ENCODE results near the gene GLT8D2.

GLT8D2 gene

DNA sequence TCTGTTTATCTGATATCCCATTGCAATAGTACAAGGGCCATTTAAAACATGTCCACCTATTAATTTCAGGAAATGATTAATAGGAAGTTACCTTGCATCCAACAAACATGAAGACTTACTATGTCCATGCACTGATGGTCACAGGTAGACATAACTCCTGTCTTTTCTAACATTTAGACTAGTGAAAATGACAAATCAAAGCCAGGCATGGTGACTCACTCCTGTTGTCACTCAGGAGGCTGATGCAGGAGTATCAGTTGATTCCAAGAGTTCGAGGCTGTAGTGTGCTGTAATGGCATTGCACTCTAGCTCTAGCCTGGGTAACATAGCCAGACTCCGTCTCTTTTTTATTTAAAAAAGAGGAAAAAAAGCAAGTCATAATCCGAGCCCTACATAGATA is 105.0 kb downstream of the GLT8D2 start:
- DNase-seq, result no peak
